K562 (cell line): ENCODE data around the gene ICAM1. TPM values are rescaled to one million over a fixed set of nuclear protein-coding genes. Genes with fewer than 3 reads are reported as not detected.

Experiments
- CAMTA2 ChIP-seq: fragments of 250-450 bp; sonication (Bioruptor Pico); conservative IDR thresholded peaks from 2 replicates; pipeline ENCODE4 v1.5.1; 2022
- CLOCK ChIP-seq: fragments of 250-450 bp; sonication (Bioruptor Pico); IDR thresholded peaks from 2 replicates; pipeline ENCODE4 v1.4.0; 2020; ENCODE audit warnings: mild to moderate bottlenecking, moderate library complexity, borderline replicate concordance
- CTCF ChIP-seq, 3 experiments: IDR thresholded peaks in 2 of 3; conservative IDR thresholded peaks in 1 of 3; 2 replicates each; pipeline ENCODE4 v1.5.1; 2011 to 2012; ENCODE audit warnings: low read length in 3 of 3, mild to moderate bottlenecking in 3 of 3, control low read depth in 2 of 3, improper control_type of control experiment in 1 of 3, inconsistent platforms in 1 of 3, low read depth in 1 of 3, mixed read lengths in 1 of 3, moderate library complexity in 1 of 3; ENCODE audit not compliant: insufficient read depth in 2 of 3
- ETV5 ChIP-seq: sonication (generic); formaldehyde crosslinking; IDR thresholded peaks from 2 replicates; pipeline ENCODE4 v1.4.0; 2020; ENCODE audit warnings: low read depth, mild to moderate bottlenecking, missing genetic modification reagents
- FOXA3 ChIP-seq, 2 experiments: fragments of 450-650 bp in 1 of 2; sonication (generic) in 1 of 2; formaldehyde crosslinking; IDR thresholded peaks in 1 of 2; conservative IDR thresholded peaks in 1 of 2; 2 replicates each; pipeline versions ENCODE4 v1.4.0 to v1.8.0; 2020 to 2022; ENCODE audit warnings: mild to moderate bottlenecking in 2 of 2, missing genetic modification reagents in 1 of 2
- HNRNPLL ChIP-seq: fragments of 200-400 bp; formaldehyde crosslinking; IDR thresholded peaks from 2 replicates; pipeline ENCODE4 v1.6.1; 2017; ENCODE audit warnings: low read length, low read depth, mild to moderate bottlenecking; ENCODE audit not compliant: poor library complexity, severe bottlenecking
- MLX ChIP-seq, 2 experiments: fragments of 450-650 bp in 1 of 2; sonication (generic) in 1 of 2; formaldehyde crosslinking; conservative IDR thresholded peaks; 2 replicates each; pipeline versions ENCODE4 v1.4.0 to v1.8.1; 2020 to 2022; ENCODE audit warnings: mild to moderate bottlenecking in 1 of 2, missing genetic modification reagents in 1 of 2
- NFYB ChIP-seq: IDR thresholded peaks from 2 replicates; pipeline ENCODE4 v1.6.1; 2011; ENCODE audit warnings: mild to moderate bottlenecking, moderate library complexity; ENCODE audit not compliant: insufficient read length; ENCODE audit errors: extremely low read depth
- PRDM10 ChIP-seq: fragments of 450-650 bp; IDR thresholded peaks from 2 replicates; pipeline ENCODE4 v1.6.1; 2018; ENCODE audit not compliant: partially characterized antibody
- RB1 ChIP-seq: fragments of 450-650 bp; IDR thresholded peaks from 2 replicates; pipeline ENCODE4 v1.6.1; 2017; ENCODE audit warnings: low read depth, mild to moderate bottlenecking
- SMARCA5 ChIP-seq: fragments of 450-650 bp; IDR thresholded peaks from 2 replicates; pipeline ENCODE4 v1.6.1; 2016
- SUPT5H ChIP-seq: fragments of 450-650 bp; IDR thresholded peaks from 2 replicates; pipeline ENCODE4 v1.6.1; 2016
- ZMIZ1 ChIP-seq, 2 experiments: fragments of 150-350 bp in 1 of 2; IDR thresholded peaks; 2 replicates each; pipeline ENCODE4 v1.6.1; 2012 to 2016; ENCODE audit warnings: low read depth in 2 of 2, low read length in 2 of 2, mild to moderate bottlenecking in 1 of 2, moderate library complexity in 1 of 2
- ZNF274 ChIP-seq: IDR thresholded peaks from 2 replicates; pipeline ENCODE4 v1.6.1; 2011; ENCODE audit warnings: low read depth, mild to moderate bottlenecking, low read length, moderate library complexity, borderline replicate concordance
- ZNF354B ChIP-seq: fragments of 250-450 bp; sonication (Bioruptor Pico); IDR thresholded peaks from 2 replicates; pipeline ENCODE4 v1.4.0; 2020
- polyA plus RNA-seq, 8 experiments: library from polyadenylated mRNA; depleted of rRNA in 4 of 8; stranded (reverse) in 5 of 8; unstranded in 3 of 8; fragments of >200 nt; fragmentation: Nextera tagmentation in 2 of 8; fragmentation: Illumina TruSeq in 1 of 8; extraction: Ambion mirVana in 2 of 8; extraction: Trizol in 1 of 8; gene quantifications; 2 replicates each; pipeline versions ENCODE4 v1.2.1 to v1.2.3, GENCODE V29; 2011 to 2014; ENCODE audit warnings: inconsistent platforms in 1 of 8, missing spikeins in 1 of 8
- total RNA-seq, 7 experiments: library from RNA; depleted of rRNA in 6 of 7; stranded (reverse); fragments of >200 nt in 6 of 7; fragmentation: Illumina TruSeq in 2 of 7; extraction: Trizol in 2 of 7; gene quantifications; 2 replicates each; pipeline versions ENCODE4 v1.2.1 to v1.2.3, GENCODE V29; 2011 to 2021; ENCODE audit warnings: low replicate concordance in 1 of 7

The ICAM1 gene
- total and polyA plus RNA-seq, 9 of the 15 experiments (the other 6 are each of a cell fraction or from before 2014, with no cell fraction given): 2.3 to 24.4 (median 13.4) TPM

GRCh38 chr19:10289836-10290356 is 19.0 kb downstream of the ICAM1 start, which contains the start of gene ICAM5 (continued):
- TF ChIP-seq FOXA3 (CRISPR knock-in tag; conservative IDR thresholded peaks at IDR 0.05 in 1 of 2, IDR thresholded peaks at IDR 0.05 in 1 of 2) (no peak), ZMIZ1 (IDR thresholded peaks at IDR 0.05; ENCODE audit: low read depth in 2 of 2, low read length in 2 of 2) (no peak), CLOCK (CRISPR knock-in tag) (no peak), MLX (CRISPR knock-in tag; conservative IDR thresholded peaks at IDR 0.05) (no peak), PRDM10 (no peak), CTCF (IDR thresholded peaks at IDR 0.05 in 2 of 3, conservative IDR thresholded peaks at IDR 0.05 in 1 of 3; ENCODE audit: insufficient read depth in 2 of 3, low read depth in 1 of 3, low read length in 3 of 3) (no peak), ETV5 (CRISPR knock-in tag) (no peak), ZNF274 (no peak), HNRNPLL (no peak), NFYB (no peak), SUPT5H (peak; percentile 75), ZNF354B (no peak), CAMTA2 (CRISPR knock-in tag) (0 out of 2 replicates have a peak, but pooled peaks have one; percentile 68), SMARCA5 (no peak), RB1 (peak; percentile 34; the same call in 1 of the 2 replicates)
